GM19397 (cell line): Measurements from ENCODE around the gene ANKS1B.

Experiments used
- ATAC-seq: cut with Tn5 transposase; IDR thresholded peaks from one replicate; pipeline ENCODE4 v1.9.1; 2021; ENCODE audit warnings: mild to moderate bottlenecking, moderate library complexity; ENCODE audit not compliant: unreplicated experiment

The ANKS1B gene

DNA sequence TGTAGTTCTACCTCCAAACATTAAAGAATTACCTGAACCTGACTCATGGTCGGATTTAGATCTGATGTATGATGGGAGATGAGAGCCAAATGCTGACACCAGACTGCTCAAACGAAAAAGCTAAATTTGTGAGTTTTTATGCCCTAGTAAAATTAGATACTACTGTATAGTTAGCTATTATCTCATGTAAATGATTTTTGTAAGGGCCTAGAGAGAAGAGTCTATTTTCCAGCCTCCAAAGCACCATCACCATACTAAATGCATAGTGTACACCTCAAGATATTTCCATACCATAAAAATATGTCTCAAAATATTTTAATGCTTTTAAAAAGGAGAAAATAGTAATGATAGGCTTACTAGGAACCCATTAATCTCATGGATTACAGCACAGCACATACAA lies 18.3 kb downstream of the ANKS1B start:
- no peak for ATAC-seq

GRCh38 chr12:99960311-99960710 lies 24.4 kb downstream of the ANKS1B start:
- no peak for ATAC-seq

- ATAC-seq: no peak
These were observed 25.1 kb downstream of the ANKS1B start for GRCh38 chr12:99959549-99960170.

GRCh38 chr12:99957866-99958466 lies 26.8 kb downstream of the ANKS1B start:
- no peak for ATAC-seq

- no peak for ATAC-seq
These were observed 30.0 kb downstream of the ANKS1B start for GRCh38 chr12:99954724-99955123.

DNA sequence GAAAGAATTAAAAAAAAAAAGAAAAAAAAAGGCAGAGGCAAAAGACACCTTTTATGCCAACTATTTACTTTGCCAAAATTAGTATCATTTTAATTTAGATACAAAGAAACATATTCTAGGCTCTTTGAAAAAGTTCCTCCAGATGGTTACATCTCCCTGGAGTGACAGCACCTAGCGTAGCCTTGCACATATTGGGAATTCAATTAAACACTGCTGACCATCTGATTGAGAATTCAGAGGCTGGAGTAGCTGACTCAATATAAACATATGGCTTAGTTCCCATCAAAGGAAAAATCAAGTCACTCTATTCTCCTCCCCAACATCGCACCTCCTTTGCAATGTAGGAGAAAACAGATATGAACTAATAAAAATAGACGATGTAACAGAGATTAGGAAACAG lies 36.4 kb downstream of the ANKS1B start:
- ATAC-seq: no peak

DNA sequence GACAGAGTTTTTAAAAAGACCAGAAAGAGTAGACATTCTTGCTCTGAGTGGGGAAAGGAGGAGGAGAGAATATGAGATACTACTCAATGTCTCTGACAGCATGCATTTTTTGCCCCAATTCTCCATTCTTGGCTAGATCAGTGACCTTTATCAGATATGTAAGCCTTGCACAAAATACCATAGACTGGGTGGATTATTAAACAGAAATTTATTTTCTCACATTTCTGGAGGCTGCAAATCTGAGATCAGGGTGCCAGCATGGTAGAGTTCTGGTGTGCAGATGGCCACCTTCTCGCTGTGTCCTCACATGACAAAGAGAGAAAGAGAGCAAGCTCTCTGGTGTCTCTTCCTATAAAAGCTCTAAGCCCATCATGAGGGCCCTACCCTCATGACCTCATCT lies 38.6 kb downstream of the ANKS1B start:
- ATAC-seq: no peak

- ATAC-seq: no peak
These were observed 49.1 kb downstream of the ANKS1B start for GRCh38 chr12:99935608-99936007.

- ATAC-seq: no peak
These were observed 58.1 kb downstream of the ANKS1B start for GRCh38 chr12:99926511-99927169.

- no peak for ATAC-seq
These were observed 64.3 kb downstream of the ANKS1B start for GRCh38 chr12:99920353-99920960.

GRCh38 chr12:99917711-99918402 lies 66.9 kb downstream of the ANKS1B start:
- ATAC-seq: no peak

DNA sequence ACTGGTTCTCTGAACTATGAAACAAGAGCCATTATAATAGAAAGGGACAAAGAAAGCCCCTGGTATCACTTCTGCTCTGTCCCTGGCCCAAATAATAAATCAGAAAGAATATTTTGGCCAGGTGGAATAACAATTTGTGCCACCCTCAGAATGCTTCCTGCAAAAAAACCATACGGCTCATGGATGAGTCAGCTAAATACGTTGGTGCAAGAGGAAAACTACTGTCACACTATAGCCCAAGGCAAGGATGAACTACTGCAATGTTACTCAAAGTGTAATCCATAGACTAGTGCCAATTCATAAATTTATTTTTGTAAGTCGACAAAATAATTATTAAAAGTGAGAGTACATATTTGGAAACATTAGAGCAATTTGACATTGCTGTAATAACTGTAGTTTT lies 68.2 kb downstream of the ANKS1B start:
- ATAC-seq: no peak

GRCh38 chr12:99915251-99916082 lies 69.3 kb downstream of the ANKS1B start:
- no peak for ATAC-seq

DNA sequence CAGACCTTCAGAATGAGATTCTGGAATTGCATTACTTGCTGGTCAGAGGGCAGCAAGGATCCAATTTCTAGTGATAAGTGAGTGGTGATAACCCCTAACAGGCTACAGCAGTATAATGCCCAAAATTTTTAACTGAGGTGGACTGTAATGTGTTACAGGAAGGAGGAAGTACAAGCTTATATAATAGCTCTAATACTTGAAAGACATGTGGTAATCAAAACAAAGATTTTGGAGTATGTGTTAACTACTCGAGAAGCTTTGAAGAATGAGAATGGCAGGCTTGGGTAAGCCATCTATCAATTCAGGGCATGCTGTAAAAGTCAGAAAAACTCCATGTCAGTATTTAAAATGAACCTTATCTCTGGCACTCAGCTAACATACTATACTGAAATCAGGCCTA lies 70.5 kb downstream of the ANKS1B start:
- ATAC-seq: no peak

GRCh38 chr12:99911967-99912366 lies 72.8 kb downstream of the ANKS1B start:
- peak; percentile 72 for ATAC-seq

DNA sequence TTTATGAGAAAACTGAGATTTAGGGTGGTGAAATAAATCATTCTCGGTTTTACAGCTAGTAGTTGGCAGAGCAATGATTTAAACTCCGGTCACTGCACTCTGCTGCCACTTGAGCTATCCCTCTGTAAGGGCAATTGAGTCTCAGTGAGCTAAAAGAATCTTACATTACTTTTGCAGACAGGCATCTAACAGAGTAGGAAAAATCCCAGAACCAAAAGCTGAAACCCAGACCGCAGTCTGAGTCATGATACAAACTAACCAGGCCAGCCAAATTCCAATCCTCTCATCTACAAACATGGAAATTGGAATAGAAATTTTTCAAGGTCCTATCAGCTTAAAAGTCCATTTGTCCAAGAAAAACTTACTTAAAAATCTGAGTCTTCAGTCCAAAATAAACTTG lies 73.7 kb downstream of the ANKS1B start:
- no peak for ATAC-seq

DNA sequence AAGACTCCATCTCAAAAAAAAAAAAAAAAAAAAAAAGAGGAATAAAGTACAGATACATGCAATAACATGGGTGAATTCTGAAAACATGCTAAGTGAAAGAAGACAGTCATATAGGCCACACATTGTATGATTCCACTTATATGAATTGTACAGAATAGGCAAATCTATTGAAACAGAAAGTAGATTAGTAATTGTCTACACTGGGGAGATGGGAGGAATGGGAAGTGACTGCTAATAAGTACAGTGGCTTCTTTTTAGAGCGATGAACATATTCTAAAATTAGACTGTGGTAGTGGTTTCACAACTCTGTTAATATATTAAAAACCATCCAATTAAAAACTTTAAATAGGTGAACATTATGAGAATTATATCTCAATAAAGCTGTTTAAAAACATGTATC lies 74.4 kb downstream of the ANKS1B start:
- ATAC-seq: no peak

DNA sequence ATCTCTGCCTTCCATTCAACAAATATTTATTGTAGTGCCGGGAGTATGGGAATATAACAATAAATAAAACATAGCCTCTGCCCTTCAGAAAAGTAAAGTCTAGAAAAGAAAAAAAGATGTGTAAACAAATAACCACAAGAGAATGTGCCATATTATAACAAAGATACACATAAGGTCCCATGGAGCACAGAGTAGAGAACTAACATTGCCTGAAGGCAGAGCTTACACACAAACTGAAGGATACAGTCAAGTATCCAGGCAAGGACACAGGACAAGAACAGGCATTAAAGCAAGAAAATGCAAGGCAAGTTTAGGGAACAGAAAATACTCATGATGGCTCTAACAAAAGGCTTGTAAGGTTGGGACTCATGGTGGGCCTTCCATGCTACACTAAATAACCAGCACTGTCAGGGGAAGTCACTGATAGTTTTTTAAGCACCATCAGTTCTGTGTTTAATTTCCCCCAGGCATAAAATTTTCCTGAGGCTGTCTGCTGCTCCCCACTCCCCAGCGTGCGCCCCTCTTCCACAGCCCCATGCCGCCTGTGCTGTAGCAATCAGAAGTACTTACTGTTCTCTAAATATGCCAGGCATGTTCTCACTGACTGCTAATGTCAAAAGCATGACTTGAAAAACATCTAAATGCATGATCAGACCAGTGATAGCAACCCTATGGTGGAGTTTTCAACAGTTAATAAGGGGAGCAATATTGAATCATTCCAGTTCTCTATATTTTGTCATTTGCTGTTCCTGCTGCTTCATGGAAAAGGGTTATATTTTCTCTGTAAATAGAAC lies 77.8 kb downstream of the ANKS1B start:
- no peak for ATAC-seq

DNA sequence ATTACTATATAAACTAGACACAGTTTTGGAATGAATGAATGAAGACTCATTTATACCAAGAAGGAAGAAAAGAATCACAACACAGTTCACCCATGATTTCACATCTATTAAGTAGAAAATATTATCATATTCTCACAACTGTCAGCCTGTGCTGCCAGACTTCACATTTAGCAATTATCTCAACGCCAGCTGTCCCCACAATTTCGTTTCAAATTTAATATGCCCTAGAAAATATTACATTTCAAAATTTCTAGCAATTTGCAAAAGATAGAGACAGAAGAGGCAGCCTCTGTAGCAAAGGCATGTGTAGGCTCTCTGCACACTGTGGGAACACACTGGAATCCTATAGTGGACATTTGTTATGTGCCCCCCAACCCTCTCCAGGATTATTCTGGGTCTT lies 83.6 kb downstream of the ANKS1B start:
- ATAC-seq: no peak

- no peak for ATAC-seq
These were observed 86.1 kb downstream of the ANKS1B start for GRCh38 chr12:99898645-99899044.
